DOHH2 (cell line): ENCODE measurements around the gene STPG1.

Source experiments
- EZH2phosphoT487 ChIP-seq: fragments of 200-600 bp; sonication (generic); IDR thresholded peaks from 2 replicates; pipeline ENCODE4 v1.6.1; 2017; ENCODE audit warnings: borderline replicate concordance, mild to moderate bottlenecking, antibody characterized with exemption, low read length, moderate library complexity, mixed read lengths
- TF ChIP-seq, protein P1 (sequence below): fragments of 200-600 bp; sonication (generic); IDR thresholded peaks from one replicate; pipeline ENCODE4 v1.5.1; 2014; ENCODE audit warnings: antibody characterized with exemption, mild to moderate bottlenecking, low read depth, low read length; ENCODE audit not compliant: poor library complexity, severe bottlenecking

GRCh38 chr1:24390924-24391782, 22.4 kb downstream of the STPG1 start:
- TF ChIP-seq, protein P1, sequence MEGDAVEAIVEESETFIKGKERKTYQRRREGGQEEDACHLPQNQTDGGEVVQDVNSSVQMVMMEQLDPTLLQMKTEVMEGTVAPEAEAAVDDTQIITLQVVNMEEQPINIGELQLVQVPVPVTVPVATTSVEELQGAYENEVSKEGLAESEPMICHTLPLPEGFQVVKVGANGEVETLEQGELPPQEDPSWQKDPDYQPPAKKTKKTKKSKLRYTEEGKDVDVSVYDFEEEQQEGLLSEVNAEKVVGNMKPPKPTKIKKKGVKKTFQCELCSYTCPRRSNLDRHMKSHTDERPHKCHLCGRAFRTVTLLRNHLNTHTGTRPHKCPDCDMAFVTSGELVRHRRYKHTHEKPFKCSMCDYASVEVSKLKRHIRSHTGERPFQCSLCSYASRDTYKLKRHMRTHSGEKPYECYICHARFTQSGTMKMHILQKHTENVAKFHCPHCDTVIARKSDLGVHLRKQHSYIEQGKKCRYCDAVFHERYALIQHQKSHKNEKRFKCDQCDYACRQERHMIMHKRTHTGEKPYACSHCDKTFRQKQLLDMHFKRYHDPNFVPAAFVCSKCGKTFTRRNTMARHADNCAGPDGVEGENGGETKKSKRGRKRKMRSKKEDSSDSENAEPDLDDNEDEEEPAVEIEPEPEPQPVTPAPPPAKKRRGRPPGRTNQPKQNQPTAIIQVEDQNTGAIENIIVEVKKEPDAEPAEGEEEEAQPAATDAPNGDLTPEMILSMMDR, result peak; percentile 93
- TF ChIP-seq EZH2phosphoT487, result no peak
